Retina (tissue), 1 donor: Measurements from ENCODE around the gene SULT6B1.
"Not testable (repeated sequence)": the region's sequence is repeated elsewhere in the genome, so short reads cannot be mapped to it uniquely, and the experiment has no call there.

ENCODE experiments used
- DNase-seq: peaks from one replicate; pipeline ENCODE4 v3.0.0-alpha.2; 2016

SULT6B1 gene

DNA sequence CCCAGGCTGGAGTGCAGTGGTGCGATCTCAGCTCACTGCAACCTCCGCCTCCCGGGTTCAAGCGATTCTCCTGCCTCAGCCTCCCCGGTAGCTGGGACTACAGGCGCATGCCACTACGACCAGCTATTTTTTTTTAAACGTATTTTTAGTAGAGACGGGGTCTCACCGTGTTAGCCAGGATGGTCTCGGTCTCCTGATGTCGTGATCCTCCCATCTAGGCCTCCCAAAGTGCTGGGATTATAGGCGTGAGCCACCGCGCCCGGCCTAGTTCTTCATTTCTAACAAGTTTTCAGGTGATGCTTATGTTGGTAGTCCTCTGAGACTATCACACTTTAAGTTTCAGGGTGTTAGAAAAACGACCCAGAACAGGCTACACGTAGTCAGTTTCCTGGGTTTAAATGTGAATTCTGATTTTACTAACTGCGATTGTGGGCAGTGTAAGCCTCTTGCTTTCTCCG is 7.4 kb upstream of the SULT6B1 start:
- DNase-seq = not testable (repeated sequence)

GRCh38 chr2:37192551-37192950 is 4.1 kb upstream of the SULT6B1 start:
- no peak for DNase-seq

- no peak for DNase-seq
Observed at GRCh38 chr2:37191747-37192146, 3.3 kb upstream of the SULT6B1 start.

DNA sequence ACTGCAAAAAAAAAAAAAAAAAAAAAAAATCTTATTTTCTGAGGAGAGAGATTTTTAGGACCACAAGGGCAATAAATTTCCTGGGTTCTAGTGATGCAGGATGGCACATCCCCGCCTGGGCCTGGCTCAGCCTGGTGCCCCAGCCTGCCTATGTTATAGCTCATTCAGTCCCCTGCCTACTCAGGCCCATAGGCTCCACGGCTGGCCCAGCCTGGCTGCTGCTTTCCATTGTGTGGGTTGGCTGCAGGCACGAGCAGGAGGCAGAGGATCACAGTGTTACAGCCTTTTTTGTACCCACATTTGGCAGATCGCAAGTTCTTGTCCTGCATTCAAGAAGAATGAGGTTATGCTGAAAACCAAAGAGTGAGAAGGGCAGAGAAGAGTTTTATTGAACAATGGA is 2.8 kb upstream of the SULT6B1 start:
- DNase-seq = no peak

- DNase-seq = no peak
Observed at GRCh38 chr2:37190290-37190689, 1.8 kb upstream of the SULT6B1 start.

DNA sequence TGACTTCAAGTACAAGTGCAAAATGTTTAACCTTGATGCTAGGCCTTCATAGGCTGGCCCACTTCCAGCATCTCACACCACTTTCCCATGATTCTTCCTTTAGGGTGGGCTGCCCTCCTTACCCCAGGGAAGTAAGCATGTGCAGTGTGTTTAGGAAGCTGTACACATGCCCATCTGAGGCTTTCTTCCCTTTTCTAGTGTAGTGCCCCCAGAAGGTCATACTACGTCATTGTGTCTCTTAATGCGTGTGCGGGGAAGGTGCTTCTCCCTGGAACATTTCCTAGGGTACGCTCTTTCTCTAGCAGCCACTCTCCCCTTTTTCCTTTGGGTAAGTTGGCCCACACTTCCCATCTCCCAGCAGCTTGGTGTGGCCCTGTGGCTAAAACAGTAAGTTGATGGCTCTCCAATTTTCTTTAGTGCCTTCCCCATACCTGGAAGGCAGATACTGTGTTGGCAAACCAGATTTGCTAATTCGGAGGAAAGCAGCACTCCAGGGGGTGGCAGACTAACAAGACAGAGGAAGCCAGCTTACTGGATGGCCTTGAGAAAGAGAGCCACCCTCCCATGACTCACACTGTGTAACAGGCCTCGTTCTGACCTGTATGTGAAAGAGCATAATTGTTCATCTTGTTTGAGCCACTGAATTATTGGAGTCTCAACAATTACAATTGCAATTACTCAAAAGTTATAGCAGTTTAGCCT is 1.1 kb upstream of the SULT6B1 start:
- no peak for DNase-seq

- DNase-seq = no peak
Observed at GRCh38 chr2:37181726-37182684, 6.5 kb downstream of the SULT6B1 start.

GRCh38 chr2:37180640-37181039 is 7.8 kb downstream of the SULT6B1 start:
- no peak for DNase-seq

- no peak for DNase-seq
Observed at GRCh38 chr2:37180006-37180639, 8.3 kb downstream of the SULT6B1 start.

GRCh38 chr2:37173741-37174140 is 14.7 kb downstream of the SULT6B1 start:
- DNase-seq = no peak

DNA sequence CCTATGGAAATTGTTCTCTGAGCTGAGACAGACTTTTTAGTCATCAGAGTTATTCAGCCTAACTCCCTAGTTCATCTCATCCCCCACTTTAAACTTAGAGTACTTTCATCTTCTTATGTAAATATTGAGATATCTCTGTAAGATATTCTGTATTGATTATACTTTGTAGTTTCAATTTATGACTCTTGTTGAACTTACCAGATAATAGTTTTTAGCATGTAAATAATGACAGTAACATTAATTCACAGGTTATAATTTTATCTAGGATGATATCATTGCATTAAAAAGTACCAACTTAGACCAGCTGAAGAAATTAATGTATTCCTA is 16.9 kb downstream of the SULT6B1 start:
- DNase-seq = no peak

DNA sequence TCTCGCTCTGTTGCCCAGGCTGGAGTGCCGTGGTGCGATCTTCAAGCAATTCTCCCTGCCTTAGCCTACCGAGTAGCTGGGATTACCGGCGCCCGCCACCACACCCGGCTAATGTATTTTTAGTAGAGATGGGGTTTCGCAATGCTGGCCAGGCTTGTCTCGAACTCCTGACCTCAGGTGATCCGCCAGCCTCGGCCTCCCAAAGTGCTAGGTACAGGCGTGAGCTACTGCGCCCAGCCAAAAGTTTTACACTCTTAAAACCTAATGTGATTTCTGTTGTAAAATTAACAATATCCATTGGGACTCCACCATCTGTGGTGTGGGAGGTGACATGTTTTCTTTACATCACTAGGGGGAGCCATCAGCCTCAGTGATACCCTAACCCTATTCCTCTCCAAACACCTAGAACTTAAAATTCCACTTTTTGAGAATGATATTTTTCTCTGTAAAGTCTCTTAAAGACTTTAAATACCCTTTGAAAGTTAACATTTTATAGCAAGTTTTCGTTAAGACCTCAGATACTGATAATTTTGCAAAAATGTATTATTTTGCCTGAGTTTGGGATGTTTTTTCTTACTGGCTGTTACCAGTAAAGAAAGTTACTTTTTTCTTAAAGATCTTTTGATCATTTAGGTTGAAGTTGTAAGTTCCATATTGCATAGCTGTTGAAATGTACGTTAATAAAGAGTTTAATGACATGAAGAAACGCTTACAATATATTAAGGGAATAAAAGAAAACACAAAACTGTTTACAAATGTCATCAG is 20.1 kb downstream of the SULT6B1 start:
- peak; percentile 36 for DNase-seq

- DNase-seq = no peak
Observed at GRCh38 chr2:37167636-37168180, 20.8 kb downstream of the SULT6B1 start.

DNA sequence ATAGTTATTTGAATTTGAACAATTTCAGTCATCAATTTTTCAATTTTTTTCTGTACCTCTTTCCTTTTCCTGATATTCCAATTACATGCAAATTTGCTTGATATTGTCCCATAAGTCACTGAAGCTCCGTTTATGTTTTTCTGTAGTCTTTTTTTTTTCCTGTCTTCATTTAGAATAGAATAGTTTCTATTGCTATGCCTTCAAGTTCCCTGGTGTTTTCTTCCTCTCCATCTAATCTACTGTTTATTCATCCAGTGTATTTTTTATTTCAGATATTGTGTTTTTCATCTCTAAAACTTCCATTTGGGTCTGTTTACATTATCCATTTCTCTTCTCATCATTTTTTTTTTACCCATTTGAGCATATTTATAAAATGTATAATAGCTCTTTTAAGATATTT is 23.7 kb downstream of the SULT6B1 start:
- DNase-seq = no peak

DNA sequence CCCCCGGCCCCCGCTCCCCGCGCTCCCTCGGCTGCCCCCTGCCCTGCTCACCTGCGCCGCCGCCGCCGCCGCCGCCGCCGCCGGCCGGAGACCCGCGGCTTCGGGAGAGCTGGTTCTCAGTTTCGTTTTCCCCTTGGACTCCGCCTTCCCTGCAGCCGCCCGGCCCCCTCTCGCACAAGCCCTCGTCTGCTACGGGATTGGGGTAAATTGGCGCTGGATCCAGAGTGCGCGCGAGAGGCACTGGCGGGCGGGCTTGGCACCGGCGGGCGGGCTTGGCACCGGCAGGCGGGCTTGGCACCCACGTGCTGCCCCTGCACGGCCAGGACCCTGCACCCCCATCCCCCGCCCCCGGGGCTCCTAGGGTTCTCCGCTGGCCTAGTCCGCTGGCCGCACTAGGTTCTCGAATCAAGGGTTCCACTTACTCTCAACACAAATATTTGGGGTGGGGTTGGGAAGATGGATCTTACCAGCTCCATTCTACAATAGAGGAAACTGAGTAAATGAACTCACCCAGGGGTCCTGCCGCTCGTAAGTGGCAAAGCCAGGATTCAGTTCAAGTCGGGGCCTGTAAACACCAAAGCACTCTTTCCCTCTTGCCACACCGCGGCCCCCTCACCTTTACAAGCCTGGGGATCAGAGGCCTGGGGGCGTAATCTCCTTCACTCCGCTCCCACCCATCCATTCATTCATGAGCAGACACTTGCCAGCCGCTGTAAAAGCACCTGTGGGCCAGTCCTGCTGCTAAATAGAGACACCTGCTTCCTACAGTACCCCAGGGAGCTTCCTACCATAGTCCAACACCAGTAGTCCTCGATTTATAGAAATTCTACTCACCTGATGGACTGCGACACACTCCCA is 31.4 kb downstream of the SULT6B1 start, which contains the start of gene EIF2AK2:
Gene EIF2AK2 (minus strand): TSS at position 124 of the 858 bp plus-strand sequence. CDS start 9,174 bp downstream, outside the sequence.
- DNase-seq = peak; percentile 78

DNA sequence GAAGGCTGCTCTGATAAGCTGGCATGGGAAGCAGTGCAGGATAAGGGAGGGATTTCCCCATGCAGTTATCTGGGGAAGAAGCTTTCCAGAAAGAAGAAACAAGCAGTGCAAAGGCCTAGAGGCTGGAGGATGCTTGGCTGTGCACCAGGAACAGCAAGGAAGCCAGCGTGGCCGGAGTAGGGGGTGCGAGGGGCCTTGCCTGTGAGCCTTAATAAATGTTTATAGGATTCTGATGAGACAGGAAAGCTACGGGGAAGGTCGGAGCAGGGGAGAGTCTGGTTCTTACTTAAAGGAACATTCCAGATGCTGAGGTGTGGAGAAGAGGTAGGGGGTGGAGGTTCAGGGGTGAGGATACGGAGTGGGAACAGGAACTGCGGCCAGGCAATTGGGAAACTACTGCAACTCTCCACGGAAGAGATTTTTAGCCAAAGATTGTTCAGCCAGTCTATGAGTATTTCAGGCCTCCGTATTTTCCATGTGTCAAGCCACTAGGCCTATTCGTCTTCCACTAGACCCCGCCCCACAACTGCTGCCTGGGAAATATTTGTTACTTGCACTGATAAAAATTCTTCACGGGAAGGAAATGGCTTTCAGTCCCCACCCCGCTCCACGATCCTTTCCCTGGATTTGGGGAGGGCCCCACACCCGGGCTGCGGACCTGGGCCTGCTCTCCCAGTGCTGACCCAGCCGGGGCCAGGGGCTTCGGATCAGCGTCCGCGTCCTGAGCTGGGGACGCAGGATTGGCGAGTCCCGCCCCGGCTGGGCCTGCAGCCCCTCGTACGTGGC is 32.2 kb downstream of the SULT6B1 start:
- DNase-seq = peak; percentile 85

DNA sequence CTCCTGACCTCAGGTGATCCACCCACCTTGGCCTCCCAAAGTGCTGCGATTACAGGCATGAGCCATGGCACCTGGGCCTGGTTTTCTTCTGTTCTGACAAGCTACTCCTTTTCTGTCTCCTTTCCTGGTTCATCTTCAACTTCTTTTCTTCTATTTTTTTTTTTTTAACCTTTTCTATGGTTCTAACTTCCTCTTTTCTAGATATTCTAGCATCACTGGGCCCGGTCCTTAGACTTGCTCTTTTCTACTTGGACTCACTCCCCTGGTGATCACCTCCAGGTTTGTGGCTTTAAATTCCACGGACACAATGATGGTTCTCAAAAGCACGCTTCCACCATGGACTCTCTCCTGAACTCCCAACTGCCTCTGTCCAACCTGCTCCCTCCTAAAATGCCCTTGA is 33.7 kb downstream of the SULT6B1 start:
- no peak for DNase-seq

DNA sequence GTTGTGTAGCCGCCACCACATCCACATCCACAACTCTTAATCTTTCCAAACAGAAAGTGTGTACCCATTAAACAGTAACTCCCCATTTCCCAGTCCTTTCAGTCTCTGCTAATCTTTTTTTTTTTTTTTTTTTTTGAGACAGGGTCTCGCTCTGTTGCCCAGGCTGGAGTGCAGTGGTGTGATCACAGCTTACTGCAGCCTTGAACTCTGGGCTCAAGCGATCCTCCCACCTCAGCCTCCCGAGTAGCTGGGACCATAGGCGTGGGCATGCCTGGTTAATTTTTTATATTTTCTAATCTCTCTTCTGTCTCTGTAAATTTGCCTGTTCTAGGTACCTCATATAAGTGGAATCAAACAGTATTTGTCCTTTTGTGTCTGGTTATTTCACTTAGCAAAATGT is 35.2 kb downstream of the SULT6B1 start:
- DNase-seq = no peak

- no peak for DNase-seq
Observed at GRCh38 chr2:37149626-37150322, 38.7 kb downstream of the SULT6B1 start.

- no peak for DNase-seq
Observed at GRCh38 chr2:37148325-37148724, 40.1 kb downstream of the SULT6B1 start.
